Endometrial microvascular endothelial cells (primary cell): ENCODE data around the gene ZC3H18. TPM values are rescaled to one million over a fixed set of nuclear protein-coding genes. Genes with fewer than 3 reads are reported as not detected.

Experiments
- in situ Hi-C: cut with HindIII; loops from 2 replicates; pipeline ENCODE4 v1.10.0; 2017; ENCODE audit warnings: low sequenced_read_pairs, low pct_unique_long_range_greater_than_20kb; ENCODE audit errors: inconsistent ontology term
- total RNA-seq: library from RNA; depleted of rRNA; stranded (reverse); fragments of >200 nt; gene quantifications from one replicate; pipeline ENCODE4 v1.2.3, GENCODE V29; 2015; ENCODE audit errors: inconsistent ontology term

ZC3H18 gene
- total RNA-seq: 13.1 TPM

DNA sequence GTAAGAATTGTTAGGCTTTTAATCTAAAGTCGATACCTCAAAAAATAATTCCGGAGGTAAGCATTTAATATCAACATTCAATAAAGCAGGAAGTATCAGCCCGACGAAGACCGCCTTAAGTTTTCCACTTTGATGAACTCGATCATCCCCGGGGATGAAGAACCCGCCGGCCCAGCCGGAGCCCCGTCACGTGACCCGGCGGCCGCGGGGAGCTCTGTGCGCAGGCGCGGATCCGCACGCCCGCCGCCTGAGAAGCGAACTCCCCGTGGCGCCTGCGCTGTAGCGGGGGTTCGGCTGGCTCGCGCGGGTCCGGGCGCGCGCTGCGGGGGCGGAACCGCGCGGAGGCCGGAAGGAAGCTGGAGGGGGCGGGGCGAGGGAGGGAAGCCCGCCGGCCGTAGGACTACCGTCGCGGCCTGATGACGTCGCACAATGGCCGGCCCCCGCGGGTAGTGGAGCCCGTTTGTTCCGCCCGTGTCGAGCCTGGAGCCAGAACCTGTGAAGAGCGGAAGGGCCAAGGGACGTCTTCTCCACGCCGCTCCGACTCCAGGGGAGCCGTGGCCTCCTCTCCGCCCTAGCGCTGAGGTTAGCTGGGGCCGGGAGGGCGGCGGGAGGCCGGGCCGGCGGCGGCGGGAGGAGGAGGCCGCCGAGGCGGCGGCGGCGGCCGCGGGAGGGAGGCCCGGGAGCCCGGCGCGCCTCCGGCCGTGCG, at the start of gene ZC3H18:
Gene ZC3H18 (plus strand): TSS at position 419 of the 706 bp plus-strand sequence. CDS start 6,721 bp downstream, outside the sequence.
- in situ Hi-C loops: no loop called here

GRCh38 chr16:88521674-88522073, 48.5 kb upstream of the ZC3H18 start:
- in situ Hi-C loops: no loop called here

GRCh38 chr16:88522276-88522949, 47.8 kb upstream of the ZC3H18 start:
- in situ Hi-C loops: no loop called here

DNA sequence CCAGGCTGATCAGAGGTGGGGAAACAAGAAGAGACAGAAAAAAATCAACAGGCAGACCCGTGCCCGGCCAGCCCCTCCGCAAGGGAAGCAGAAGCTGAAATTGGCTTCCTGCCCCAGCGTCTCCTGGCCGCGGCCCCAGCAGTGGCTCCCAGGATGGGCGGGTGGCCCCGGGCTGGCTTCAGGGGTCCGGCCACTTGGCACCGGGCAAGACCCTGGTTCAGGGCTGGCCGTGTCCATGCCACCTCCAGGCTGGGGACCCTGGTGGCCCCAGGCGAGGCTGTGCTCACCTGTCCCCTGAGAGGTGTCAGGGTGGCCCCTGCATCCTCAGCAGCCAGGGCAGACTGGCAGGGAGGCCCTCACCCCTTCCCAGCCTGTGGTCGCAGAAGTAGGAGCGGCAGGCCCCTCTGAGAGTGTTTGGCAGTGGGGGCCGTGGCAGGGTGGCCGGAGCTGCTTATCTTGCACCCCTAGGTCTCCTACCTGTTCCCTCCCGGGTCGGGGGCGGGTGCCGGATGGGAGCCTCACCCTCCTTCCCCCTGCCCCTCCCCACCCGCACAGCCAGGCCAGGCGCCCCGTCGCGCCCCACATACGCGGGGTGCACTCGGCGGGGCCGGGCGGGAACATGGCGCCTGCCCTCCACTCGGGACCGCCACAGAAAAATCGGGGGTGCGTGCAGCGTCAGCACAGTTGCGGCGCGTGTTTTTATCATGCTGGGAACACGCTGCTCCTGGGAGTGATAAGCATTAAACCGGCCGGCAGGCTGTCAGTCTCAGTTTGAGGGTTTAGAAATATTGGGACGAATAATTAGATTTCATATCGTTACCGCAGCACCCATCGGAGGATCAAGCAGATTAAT, 46.7 kb upstream of the ZC3H18 start:
- in situ Hi-C loops: no loop called here

- in situ Hi-C loops: no loop called here
Measured at GRCh38 chr16:88524274-88524972, 45.8 kb upstream of the ZC3H18 start.

DNA sequence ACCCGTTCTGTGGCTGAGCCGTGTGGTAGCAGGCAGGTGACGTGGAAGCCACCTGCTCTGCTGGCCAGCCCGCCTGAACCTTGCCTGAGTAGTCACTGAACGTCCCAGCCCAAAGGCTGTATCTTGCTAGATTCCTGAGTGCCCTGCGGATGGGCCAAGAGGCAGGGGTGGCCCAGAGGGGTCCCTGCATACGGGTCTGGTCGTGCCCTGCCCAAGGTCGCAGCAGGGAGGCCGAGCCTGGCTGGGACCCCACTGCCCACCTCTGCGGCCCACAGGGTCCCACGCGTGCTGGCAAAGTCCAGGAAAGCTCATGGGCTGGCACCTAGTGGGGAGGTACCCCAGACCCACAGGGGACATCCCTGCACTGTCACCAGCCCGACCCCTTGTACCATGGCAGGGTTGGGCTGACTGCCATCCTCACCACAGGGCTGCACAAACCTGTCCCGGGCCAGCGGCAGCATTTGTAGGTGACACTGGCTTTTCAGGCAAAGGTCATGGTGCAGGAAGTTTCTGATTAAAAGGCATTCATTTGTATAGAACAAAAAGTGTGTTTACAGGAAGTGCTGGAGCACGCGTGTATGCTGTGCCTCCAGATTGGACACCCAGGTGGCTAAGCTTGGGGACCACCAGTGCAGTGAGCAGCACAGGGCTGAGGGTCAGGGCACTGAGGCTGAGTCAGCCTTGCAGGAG, 45.1 kb upstream of the ZC3H18 start:
- in situ Hi-C loops: loop anchor here (25.0 kb wide), 1 partner anchor 88 kb away; no protein-coding TSS in a partner anchor

GRCh38 chr16:88525663-88525990, 44.6 kb upstream of the ZC3H18 start:
- in situ Hi-C loops: loop anchor here (25.0 kb wide), 1 partner anchor 88 kb away; no protein-coding TSS in a partner anchor

DNA sequence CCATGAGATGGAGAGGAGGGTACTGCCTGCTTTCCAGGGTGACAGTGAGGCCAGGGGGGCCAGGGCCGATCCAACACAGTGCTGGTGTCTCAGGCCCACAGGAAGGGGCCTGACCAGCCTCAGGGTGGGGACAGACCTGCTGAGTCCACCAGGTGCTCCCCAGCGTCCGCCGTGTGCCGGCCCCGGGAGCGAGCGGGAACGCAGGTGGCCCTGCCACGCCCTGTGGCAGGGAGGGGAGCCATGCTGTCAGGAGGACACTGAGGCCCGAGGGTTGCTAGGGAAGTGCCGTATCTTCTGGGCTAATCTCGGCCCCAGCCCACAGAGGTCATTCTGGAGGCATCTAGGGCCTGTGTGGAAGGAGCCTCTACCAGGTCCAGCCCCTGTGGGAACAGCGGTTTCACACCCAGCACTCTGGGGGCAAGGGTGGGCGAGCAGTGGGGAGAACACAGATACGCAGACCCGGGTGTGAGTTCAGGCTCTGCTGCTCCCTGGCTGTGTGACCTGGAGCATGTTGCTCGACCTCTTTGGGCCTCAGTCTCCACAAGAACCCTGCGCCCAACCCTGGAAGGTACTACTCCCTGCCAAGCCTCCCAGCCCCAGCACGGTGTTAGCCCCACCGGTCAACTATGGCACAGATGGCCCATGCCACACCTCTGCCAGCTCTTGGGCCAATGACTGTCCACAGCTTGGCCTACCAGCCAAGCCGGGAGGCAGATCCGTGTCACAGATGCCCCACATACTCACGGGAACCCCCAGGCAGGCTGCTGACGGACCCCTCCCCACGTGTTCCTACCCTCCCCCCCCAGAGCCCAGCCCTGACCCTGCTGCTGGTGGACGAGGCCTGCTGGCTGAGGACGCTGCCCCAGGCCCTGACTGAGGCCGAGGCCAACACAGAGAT, 43.9 kb upstream of the ZC3H18 start:
- in situ Hi-C loops: loop anchor here (25.0 kb wide), 1 partner anchor 89 kb away; no protein-coding TSS in a partner anchor

GRCh38 chr16:88526906-88527185, 43.4 kb upstream of the ZC3H18 start:
- in situ Hi-C loops: loop anchor here (25.0 kb wide), 1 partner anchor 90 kb away; no protein-coding TSS in a partner anchor

DNA sequence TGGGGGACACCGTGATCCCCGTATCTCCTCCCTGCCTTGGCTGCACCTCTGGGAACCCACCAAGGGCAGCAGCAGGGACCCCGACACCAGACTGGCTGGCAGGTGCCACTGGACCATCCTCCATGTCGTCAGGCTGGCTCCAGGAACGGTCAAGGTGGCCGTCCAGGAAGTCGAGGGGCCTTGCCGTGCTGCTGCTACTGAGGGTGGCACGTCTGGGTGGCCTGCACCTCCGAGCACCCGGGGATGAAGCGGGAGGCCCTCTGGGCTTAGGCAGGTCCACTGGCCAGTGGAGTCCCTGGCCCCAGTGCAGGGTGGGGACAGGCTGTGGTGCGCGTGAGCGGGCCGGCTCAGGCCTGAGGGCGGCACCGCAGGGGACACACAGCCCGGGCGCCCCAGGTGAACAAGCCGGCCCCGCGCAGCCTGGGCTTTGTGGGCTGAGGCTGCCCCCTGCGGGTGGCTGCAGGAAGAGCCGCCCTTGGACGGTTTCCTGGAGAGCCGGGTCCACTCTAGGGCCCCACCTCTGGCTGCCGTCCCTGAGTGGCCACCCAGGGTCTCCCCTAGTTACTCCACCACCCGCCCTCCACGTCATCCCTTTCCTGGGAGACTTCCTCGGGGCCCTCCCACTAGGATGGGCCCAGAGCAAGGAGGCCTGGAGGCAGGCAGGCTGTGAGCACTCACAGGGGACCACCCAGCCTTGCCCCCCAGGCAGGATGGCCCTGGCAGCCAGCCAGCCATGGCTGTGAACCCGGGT, 42.8 kb upstream of the ZC3H18 start:
- in situ Hi-C loops: loop anchor here (25.0 kb wide), 1 partner anchor 90 kb away; no protein-coding TSS in a partner anchor

DNA sequence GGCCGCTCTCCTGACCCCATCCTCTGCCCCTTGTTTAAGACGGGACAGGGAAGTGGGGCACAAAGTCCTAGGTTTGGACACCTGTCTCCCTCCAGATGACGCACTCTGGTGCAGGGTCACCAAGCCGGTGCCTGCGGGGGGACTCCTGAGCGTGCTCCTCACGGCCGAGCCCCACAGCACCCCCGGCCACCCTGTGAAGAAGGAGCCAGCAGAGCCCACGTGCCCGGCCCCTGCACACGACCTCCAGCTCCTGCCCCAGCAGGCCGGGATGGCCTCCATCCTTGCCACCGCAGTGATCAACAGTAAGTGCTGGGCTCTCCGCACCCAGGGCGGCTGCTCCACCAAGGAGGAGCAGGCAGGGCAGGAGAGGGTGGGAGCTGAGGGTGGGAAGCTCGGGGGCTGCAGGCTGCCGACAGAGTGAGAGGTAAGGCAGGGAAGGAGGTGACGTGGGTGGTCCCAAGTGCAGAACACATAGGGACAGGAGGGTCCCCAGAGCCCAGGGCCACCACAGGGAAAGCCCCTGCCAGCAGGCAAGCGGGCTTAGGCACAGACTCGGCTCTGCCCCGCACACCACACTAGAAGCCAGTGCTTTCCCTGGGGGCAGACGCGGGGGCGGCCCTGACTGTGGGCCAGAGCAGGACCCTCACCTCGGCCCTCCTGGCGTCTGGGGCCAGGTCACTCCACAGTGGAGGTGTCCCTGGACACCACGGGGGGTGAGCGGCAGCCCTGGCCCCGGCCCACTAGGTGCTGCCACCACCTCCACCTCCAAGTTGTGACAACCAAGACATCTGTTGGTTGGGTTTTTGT, 42.1 kb upstream of the ZC3H18 start:
- in situ Hi-C loops: loop anchor here (25.0 kb wide), 1 partner anchor 91 kb away; no protein-coding TSS in a partner anchor

- in situ Hi-C loops: loop anchor here (25.0 kb wide), 1 partner anchor 92 kb away; no protein-coding TSS in a partner anchor
Measured at GRCh38 chr16:88528902-88529318, 41.3 kb upstream of the ZC3H18 start.

GRCh38 chr16:88529596-88529995, 40.6 kb upstream of the ZC3H18 start:
- in situ Hi-C loops: loop anchor here (25.0 kb wide), 1 partner anchor 92 kb away; no protein-coding TSS in a partner anchor

GRCh38 chr16:88530051-88530857, 39.9 kb upstream of the ZC3H18 start:
- in situ Hi-C loops: loop anchor here (25.0 kb wide), 1 partner anchor 93 kb away; no protein-coding TSS in a partner anchor

GRCh38 chr16:88530858-88531203, 39.4 kb upstream of the ZC3H18 start:
- in situ Hi-C loops: loop anchor here (25.0 kb wide), 1 partner anchor 94 kb away; no protein-coding TSS in a partner anchor
